CD4-positive, alpha-beta T cell treated with Interleukin-2 at 100 ng/mL for 4 hours (primary cell): ENCODE measurements around the gene NLRX1.
"Not testable (repeated sequence)": the region's sequence is repeated elsewhere in the genome, so short reads cannot be mapped to it uniquely, and the experiment has no call there.

Experiments
- DNase-seq: peaks from one replicate; pipeline ENCODE4 v3.0.0-alpha.2; 2020; ENCODE audit warnings: low spot score

The NLRX1 gene

GRCh38 chr11:119207415-119207960 lies 39.0 kb downstream of the NLRX1 start:
- no peak for DNase-seq

DNA sequence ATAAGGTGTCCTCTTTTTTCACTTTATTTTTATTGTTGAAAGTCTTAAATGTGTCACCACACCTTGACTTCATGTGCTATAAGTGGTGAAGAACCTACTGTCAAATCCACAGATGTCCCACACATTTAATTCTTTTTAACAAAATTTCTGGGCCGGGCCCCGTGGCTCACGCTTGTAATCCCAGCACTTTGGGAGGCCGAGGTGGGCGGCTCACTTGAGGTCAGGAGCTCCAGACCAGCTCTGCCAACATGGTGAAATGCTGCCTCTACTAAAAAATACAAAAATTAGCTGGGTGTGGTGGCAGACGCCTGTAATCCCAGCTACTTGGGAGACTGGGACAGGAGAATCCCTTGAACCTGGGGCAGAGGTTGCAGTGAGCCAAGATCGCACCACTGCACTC lies 40.7 kb downstream of the NLRX1 start:
- no peak for DNase-seq

GRCh38 chr11:119210050-119210449 lies 41.5 kb downstream of the NLRX1 start:
- no peak for DNase-seq

DNA sequence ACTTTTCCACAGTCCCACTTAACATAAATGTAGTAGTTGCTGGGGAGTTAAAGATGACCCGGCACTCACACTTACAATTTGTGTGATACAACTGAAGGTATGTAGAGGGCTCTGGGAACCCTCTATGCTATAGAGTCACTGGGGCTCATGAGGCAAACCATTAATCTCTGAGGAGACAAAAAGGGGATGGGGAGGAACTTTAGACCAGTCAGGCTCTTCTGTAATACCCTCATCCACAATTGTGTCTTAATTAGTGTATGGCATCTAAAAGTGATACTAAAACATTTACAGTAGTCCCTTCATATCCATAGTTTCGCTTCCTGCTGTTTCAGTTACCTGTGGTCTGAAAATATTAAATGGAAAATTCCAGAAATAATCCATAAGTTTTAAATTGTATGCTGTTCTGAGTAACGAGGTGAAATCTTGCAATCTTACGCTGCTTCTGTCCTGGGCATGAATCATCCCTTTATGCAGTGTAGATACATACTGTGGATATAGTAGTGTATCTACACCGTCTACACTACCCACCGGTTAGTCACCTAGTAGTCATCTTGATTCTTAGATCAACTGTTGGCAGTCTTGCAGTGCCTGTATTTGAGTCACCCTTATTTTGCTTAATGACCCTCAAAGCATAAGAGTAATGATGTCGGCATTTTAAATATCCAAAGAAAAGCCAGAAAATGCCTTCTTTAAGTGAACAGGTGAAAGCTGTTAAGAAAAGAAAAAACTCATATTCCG lies 49.8 kb downstream of the NLRX1 start:
- peak; percentile 49 for DNase-seq

GRCh38 chr11:119222308-119222707 lies 53.8 kb downstream of the NLRX1 start:
- DNase-seq, result no peak

DNA sequence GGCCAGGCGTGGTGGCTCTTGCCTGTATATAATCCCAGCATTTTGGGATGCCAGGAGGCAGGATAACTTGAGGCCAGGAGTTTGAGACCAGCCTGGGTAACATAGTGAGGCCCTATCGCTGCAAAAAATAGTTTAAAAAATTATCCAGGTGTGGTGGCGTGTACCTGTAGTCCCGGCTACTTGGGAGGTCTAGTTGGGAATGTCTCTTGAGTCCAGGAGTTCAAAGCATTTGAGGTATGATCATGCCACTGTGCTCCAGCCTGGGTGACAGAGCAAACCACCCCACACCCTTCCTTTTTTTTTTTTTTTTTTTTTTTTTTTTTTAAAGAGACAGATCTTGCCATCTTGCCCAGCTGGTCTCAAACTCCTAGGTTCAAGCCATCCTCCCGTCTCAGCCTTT lies 54.4 kb downstream of the NLRX1 start:
- no peak for DNase-seq

GRCh38 chr11:119223856-119224255 lies 55.3 kb downstream of the NLRX1 start:
- no peak for DNase-seq

- DNase-seq, result not testable (repeated sequence)
Observed at GRCh38 chr11:119228535-119229287, 60.2 kb downstream of the NLRX1 start.

DNA sequence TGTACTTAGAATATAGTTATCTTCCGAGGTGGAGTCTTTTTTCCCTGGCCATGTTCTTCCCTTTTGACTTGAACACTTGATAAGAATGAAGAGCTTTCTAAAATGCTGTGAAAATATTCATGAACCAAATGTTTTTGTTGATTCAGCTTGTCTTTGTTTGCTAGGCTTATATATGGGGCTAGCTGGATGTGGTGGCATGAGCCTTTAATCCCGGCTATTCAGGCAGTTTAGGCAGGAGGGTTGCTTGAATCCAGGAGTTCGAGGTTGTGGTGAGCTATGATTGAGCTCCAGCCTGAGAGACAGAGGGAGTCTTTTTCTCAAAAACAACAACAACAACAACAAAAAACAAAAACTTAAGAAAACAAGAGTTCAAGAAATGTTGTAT lies 60.8 kb downstream of the NLRX1 start:
- DNase-seq, result no peak

DNA sequence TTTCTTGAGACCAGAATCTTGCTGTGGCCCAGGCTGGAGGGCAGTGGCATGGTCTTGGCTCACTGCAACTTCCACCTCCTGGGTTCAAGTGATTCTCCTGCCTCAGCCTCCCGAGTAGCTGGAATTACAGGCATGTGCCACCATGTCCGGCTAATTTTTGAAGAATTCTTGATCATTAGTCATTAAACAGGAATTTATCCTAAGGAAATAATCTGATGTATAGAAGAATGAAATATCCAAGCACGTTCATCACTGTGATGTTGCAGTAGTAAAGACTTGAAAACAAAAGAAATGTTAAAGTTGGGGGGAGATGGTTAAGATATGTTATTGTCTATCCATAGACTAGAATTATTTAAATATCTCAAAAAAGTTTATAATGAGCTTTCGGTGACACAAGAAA lies 61.2 kb downstream of the NLRX1 start:
- DNase-seq, result no peak
